ENCODE measurements around the gene TSC22D4.

DNA sequence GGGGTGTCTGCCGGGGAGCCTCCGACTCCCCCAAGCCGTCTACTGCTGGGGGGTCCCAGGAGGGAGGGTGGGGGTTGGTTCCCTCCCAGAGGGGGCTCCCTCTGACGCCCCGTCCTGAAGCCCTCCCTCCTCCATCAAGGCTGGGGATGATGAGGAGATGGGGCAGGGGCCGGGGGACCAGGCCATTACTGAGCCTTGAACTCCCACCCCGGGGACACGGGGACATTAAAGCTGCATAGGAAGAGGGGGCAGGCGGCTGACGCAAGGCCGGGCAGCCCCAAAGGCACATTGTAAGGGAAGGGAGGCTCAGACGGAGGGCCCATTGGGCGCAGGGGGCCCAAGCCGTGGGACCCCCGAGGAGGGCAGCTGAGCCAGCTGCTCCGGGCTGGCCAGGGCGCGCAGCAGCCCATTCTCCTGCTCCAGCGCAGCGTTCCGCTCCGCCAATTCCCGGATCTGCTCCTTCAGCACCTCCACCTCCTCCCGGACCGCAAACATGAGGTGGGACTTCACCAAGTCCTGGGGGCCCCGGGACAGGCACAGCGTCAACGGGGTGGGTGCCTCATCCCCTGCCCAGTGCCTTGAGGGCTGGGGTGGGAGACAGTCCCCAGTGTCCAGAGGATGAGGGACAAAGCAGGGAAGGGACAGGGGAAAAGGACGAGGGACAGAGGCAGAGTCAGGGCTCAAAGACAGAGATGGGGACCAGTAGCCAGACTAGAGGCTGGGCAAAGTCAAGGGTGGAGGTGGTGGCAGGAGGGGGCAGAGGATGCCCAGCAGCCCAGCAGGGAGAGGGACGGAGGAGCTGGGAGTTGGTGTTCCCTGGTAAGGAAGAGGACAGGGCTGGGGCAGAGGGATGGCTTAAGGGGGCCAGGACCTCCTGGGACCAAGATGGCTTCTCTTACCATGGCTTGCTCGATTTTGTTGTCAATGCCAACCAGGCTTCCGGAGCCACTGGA, 12.1 kb downstream of the TSC22D4 start:
- TF ChIP-seq, protein P1, sequence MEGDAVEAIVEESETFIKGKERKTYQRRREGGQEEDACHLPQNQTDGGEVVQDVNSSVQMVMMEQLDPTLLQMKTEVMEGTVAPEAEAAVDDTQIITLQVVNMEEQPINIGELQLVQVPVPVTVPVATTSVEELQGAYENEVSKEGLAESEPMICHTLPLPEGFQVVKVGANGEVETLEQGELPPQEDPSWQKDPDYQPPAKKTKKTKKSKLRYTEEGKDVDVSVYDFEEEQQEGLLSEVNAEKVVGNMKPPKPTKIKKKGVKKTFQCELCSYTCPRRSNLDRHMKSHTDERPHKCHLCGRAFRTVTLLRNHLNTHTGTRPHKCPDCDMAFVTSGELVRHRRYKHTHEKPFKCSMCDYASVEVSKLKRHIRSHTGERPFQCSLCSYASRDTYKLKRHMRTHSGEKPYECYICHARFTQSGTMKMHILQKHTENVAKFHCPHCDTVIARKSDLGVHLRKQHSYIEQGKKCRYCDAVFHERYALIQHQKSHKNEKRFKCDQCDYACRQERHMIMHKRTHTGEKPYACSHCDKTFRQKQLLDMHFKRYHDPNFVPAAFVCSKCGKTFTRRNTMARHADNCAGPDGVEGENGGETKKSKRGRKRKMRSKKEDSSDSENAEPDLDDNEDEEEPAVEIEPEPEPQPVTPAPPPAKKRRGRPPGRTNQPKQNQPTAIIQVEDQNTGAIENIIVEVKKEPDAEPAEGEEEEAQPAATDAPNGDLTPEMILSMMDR (conservative IDR thresholded peaks at IDR 0.05 in 1 of 2, IDR thresholded peaks at IDR 0.05 in 1 of 2; ENCODE audit: extremely low read depth in 1 of 2, insufficient read depth in 1 of 2, low read depth in 1 of 2, low read length in 2 of 2) = no peak
- no peak for TF ChIP-seq EZH2 (IDR thresholded peaks at IDR 0.05; ENCODE audit: borderline replicate concordance, low read length)

Measured in mammary epithelial cell (primary cell).